NOMO-1 (cell line): Measurements from ENCODE around the gene SVEP1.
"Not testable (repeated sequence)": the region's sequence is repeated elsewhere in the genome, so short reads cannot be mapped to it uniquely, and the experiment has no call there.

Source experiments
- DNase-seq, 2 experiments: peaks; one replicate each; lab custom pipeline; 2025; ENCODE audit not compliant: unreplicated experiment in 2 of 2; lab: John Stamatoyannopoulos, UW

The SVEP1 gene

GRCh38 chr9:110579862-110580219 lies 300 bp upstream of the SVEP1 start:
- DNase-seq: no peak

- no peak for DNase-seq
Observed at GRCh38 chr9:110578575-110579033, 937 bp downstream of the SVEP1 start.

DNA sequence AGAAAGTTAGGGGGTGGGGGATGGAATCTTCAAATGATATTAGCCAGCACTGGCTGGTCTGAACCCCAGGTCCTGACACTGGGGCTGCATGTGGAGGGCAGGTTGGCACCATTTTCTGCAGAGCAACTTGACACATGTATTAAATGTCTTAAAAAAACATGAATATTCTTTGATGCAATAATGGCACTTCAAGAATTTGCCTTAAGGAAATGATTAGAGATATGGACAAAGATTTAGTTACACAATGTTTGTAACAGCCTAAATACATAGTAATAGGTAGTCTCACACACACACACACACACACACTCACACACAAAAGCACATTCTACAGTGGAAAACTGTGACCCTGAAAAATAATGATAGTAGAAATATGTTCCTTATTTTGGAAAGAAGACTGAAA lies 3.6 kb downstream of the SVEP1 start:
- no peak for DNase-seq

GRCh38 chr9:110575169-110575568 lies 4.4 kb downstream of the SVEP1 start:
- no peak for DNase-seq

GRCh38 chr9:110573305-110573704 lies 6.2 kb downstream of the SVEP1 start:
- DNase-seq: no peak

DNA sequence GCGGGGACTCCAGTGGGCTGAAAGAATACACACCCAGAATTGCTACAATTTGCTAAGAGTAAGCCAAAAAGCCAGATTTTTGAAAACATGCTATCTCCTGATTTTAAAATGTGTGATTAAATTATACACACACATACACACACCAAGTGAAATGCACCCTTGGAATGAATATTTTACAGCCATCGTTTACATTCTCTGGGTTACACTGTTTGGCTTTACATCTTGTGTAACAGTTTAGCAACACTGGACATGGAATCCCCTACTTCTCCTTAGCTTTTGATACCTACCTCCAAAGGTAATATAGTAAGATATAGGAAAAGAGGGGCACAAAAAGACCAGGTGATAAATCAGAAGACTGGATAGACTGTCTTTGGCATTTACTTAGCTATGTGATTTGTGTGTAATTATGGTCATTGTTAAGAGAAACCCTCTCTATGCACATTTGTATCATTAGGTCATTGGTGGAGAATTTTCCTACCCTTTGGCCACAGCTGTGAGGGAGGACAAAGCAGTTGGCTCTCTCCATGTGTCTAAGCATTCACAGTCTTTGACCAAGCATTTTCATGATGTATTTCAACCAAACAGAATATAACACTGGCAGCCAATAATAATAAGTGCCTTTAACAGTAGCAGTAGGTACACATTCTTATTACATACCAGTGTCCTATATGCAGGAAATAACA lies 7.6 kb downstream of the SVEP1 start:
- DNase-seq: no peak

GRCh38 chr9:110566156-110566555 lies 13.4 kb downstream of the SVEP1 start:
- DNase-seq: no peak

DNA sequence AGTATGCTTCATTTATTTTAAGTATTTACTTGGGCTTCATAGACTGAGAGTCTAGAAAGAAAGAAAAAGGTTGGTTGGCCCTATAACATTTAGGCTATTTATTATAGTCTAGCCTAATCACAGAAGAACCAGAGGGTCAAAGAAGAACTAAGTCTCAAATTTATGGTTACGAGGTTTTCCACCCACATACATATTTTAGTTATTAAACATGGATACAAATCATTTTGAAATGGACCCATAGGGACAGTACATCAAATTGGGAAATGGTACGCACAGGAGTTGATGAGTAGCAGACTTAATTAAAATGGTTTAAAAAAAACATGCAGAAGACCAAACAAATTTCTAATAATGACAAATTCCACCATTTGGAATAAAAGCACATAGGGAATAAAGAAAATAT lies 17.7 kb downstream of the SVEP1 start:
- no peak for DNase-seq

- DNase-seq: no peak
Observed at GRCh38 chr9:110559869-110560268, 19.7 kb downstream of the SVEP1 start.

DNA sequence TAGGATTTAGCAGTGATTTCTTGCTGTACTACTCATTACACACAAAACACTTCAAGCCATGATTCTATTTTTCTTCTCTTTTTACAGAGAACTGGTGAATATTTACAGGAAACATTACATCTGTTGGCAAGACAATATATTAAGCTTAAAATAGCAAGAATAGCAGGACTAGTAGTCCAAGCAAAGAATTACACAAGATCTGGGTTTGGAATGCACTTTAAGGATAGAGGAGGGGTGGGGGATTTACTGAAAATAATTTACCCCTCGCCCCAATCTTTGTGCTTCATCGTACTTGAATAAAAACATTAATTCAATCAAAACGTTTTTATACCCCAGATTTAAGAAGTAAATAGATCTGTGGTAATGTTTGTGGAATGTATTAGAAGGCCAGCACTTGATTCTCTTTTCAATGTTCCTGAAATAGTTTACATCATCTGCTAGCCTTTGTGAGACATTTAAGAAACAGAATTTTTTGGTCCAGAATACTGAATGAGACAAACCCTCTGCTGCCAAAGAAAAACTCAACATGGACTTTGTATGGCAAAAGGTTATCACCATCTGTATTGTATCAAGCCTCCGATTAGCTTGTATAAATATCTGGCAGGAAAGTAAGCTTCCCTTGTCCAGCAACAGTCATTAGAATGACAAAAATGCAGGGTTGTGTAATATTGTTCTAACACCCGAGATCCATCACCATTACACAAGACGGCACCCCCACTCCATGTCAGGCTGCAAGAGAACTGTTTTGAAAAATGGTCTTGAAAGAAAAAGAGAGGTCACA lies 23.8 kb downstream of the SVEP1 start:
- no peak for DNase-seq

DNA sequence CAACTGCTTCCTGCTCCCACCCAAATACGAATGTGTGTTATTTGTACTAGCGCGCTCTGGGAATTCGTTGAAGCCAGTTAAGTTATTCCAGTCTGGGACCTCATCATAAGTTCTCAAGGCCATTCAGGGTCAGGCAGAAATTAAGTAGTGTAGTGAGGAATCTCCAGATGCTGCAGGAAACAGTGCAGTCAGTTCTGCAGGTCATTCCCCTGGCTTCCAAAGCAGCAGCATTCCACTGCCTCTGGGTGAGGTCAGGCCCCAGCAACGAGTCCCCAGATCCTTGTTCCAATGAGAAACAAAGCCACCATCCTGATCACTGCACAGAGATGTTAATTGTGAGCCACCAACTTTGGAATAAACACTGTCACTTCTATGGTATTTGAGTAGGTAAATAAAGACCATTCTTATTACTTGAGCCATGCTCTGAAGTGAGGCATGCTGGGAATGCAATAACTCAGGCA lies 33.1 kb downstream of the SVEP1 start:
- no peak for DNase-seq

- DNase-seq: no peak
Observed at GRCh38 chr9:110545705-110546104, 33.8 kb downstream of the SVEP1 start.

GRCh38 chr9:110543631-110544051 lies 35.9 kb downstream of the SVEP1 start:
- DNase-seq: no peak

- DNase-seq: no peak
Observed at GRCh38 chr9:110541950-110542349, 37.6 kb downstream of the SVEP1 start.

DNA sequence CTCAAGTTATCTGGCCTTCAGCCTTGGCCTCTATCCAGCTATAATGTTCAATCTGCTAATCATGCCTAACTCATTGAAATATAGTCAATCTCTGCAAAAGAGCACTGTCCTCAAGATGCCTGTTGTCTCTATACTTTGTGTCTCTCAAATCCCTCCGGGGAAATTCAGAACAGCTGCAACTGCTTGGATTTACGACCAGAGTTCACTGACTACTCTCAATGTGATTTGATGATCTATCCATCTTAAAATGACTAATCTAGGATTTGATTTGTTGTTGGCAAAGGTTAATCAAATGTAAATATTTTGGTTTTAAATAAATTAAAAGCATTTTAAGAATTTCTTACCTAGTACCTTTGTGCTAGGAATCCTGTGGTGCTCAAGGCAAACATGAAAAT lies 40.9 kb downstream of the SVEP1 start:
- no peak for DNase-seq

DNA sequence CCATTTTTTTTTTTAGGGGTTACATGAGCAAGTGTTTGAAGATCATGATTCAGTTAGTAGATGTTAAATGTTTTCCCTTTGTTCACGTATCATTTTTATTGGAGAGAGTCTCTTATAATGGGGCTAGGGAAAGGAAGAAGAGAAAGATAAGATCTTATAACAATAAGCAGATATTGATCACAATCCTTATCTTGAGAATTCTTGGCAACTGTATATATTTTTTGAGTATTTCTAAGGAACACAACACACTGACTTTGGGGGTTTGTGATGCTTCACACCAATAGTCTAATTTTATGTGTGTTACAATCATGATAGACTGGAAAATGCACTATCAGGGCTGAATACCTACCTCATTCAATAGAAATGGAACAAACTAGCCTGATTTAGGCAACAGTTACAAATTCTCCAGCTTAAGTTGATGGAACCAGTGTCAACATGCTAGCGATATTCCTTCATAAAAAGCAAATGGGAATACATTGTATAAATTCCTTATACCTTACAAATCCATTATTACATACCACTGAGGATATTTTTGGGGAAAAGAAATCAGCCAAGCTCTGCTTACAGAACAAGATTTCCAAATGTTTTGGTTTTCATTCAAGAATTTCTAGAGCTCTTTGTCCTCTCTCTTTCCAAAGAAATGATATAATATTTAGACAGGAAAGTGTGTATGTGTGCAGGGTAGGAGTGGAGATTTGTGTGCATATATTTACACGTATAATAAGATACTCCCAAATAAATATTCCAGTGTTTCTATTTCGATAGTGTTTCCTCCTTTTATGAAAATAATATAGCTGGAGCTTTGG lies 41.5 kb downstream of the SVEP1 start:
- DNase-seq: no peak

DNA sequence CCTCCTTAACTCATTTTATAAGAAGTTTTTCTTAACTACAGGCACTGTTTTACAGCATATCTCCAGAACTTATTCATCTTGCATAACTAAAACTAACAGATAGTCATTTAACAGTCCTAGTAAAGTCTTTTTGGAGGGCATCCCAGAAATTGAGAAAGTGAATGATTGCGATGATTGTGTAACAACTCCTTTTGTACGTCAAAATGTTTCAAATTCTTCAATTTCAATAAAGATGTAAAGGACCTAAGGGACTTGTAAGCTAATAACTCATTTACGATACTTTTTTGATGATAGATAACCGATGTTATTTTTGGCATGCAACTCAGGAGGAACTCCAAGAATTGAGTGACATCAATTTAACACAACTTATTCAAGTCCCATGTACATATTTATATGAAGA lies 42.7 kb downstream of the SVEP1 start:
- DNase-seq: no peak

DNA sequence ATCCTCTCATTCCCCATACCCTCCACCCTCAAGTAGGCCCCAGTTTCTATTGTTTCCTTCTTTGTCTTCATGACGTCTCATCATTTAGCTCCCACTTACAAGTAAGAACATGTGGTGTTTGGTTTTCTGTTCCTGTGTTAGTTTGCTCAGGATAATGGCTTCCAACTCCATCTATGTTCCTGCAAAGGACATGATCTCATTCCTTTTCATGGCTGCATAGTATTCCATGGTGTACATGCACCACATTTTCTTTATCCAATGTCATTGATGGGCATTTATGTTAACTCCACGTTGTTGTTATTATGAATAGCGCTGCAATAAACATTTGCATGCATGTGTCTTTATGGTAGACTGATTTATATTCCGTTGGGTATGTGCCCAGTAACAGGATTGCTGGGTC lies 45.4 kb downstream of the SVEP1 start:
- DNase-seq: not testable (repeated sequence)

GRCh38 chr9:110532908-110533665 lies 46.5 kb downstream of the SVEP1 start:
- no peak for DNase-seq

DNA sequence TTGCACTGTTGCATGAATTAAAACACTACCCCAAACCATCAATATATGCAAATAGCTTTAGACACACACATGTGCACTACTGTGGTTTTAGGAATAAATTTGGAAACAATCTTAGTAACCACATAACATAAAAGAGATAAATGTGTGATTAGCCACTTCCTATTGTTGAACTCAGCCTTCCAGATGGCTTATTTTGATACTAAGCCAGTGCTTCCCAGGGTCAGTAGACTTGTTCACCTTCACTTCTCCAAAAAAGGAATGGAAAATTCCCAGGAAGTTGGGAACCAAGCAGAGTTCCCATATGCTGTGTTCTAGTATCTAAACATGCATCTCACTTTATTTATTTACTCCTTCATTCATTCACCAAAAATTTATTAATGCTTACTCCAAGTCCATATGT lies 47.8 kb downstream of the SVEP1 start:
- no peak for DNase-seq

DNA sequence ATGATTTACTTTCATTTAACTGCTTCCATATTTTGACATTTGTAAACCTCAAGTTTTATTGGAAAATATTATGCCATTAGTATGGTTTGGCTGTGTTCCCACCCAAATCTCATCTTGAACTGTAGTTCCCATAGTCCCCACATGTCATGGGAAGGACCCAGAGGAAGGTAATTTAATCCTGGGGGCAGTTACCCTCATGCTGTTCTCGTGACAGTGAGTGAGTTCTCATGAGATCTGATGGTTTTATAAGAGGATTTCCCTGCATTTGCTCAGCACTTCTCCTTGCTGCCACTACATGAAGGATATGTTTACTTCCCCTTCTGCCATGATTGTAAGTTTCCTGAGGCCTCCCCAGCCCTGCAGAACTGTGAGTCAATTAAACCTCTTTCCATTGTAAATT lies 48.3 kb downstream of the SVEP1 start:
- not testable (repeated sequence) for DNase-seq
